Right kidney (tissue), 1 donor: ENCODE measurements around the gene PANX3.
A peak's percentile ranks its signal among the peaks of the same experiment; 100 is the strongest.

Experiments used
- DNase-seq: peaks from one replicate; pipeline ENCODE4 v3.0.0-alpha.2; 2016

Gene PANX3

GRCh38 chr11:124612567-124613246 is 1.5 kb downstream of the PANX3 start:
- DNase-seq = peak; percentile 8

GRCh38 chr11:124618863-124619262 is 7.6 kb downstream of the PANX3 start:
- no peak for DNase-seq

DNA sequence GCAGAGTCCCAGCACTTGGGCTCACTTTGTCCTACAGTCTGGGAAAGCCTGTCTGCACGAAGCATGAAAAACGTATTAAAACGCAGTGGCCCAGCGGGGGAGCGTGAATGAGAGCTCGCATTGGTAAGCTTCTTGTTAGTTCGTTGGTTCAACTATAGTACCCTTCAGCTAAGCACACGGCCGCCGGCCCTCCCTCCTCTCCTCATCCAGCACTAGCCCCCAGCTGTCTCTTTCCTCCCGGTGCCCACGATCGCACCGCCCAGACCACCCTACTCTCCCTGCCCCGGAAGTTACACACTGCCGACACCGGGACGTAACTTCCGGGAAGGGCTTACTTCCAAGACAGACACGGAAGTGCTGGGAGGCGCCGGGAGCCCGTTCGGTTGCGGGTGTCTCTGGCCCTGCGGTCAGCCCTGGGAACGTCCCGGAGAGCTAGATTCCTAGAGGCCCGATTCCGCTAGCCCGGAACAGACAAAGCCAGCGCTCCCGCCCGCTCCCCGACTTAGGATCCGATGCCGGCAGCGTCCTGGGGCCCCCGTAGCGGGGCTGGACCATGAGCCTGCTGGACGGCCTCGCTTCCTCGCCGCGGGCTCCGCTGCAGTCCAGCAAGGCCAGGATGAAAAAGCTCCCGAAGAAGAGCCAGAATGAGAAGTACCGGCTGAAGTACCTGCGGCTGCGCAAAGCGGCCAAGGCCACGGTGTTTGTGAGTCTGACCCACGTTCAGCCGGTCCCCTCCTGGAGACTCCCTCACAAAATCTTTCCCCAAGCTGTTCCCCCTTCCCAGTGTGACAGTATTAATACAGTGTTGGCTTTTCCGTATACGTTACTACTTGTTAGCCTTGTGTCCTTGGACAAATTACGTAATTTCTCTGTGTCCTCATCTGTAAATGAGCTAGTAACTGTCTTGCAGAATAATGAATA is 11.6 kb downstream of the PANX3 start, which contains the start of gene TBRG1:
TBRG1 (plus strand) TSS at position 334 of the 921 bp plus-strand sequence; CDS start at position 554, 220 bp downstream.
- DNase-seq = peak; percentile 93

DNA sequence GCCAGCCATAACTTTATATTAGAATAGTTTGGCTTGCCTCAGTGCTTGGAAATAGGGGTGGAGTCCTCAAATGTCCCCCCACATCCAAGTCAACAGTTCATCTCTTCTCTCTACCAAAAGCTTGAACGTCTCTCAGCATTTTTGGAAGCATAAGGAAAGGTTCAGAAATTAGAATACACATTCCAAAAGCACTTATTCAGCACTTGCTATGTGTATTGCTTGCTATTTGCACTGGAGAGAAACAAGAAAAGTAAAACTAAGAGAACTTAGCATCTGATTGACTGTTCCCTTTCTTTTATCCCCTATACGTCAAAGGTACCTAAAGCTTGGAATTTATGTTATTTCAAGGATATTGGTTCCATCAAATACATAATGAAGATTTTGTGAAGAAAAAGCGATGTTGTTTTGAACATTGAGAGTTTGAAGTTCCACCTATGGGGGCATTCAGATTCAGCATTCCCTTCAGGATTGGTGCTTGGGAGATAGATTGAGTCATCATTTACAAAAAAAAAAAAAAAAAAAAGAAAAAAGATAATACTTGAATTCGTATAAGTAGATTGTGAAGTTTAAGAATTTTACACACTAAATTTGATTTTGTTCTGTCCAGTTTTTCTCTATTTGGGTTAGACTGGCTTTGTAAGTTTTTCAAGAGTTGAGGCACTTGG is 12.8 kb downstream of the PANX3 start:
- no peak for DNase-seq

GRCh38 chr11:124625504-124626168 is 14.4 kb downstream of the PANX3 start:
- DNase-seq = no peak

DNA sequence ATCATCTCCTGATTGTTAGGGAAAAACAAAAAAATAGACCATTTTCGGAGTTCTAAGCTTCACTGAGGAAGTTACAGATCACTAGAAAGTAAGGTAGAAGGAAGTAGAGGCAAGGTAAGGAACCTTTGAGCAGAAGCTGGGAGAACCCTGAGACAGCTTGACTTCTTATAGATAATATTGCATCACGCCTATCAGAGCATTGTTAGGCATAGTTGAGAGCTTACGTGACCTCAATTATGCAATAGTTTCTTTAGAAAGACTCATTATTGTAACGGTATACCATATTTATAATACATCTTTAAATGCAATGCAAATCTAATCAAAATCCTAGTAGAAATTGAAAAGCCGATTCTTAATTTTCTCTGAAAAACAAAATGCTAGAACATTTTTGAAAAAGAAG is 16.3 kb downstream of the PANX3 start:
- no peak for DNase-seq

GRCh38 chr11:124629961-124630360 is 18.7 kb downstream of the PANX3 start:
- DNase-seq = no peak

DNA sequence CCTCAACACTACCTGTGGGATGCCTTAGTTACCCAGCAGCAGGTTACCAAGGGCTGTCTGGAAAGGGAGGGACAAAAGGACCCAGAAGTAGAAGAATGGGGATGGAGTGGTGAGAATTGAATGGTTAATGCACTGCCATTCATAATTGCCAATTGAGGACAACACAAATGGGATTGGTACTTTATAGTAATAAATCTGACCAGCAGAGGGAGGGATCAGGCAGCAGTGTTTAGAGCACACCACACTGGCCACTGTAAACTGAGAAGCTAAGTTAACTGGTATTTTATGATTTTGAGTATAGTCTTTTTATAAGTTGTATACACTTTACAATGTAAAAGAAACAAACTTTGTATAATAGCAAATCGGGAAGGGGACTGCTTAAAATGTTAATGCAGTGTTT is 22.1 kb downstream of the PANX3 start:
- no peak for DNase-seq

DNA sequence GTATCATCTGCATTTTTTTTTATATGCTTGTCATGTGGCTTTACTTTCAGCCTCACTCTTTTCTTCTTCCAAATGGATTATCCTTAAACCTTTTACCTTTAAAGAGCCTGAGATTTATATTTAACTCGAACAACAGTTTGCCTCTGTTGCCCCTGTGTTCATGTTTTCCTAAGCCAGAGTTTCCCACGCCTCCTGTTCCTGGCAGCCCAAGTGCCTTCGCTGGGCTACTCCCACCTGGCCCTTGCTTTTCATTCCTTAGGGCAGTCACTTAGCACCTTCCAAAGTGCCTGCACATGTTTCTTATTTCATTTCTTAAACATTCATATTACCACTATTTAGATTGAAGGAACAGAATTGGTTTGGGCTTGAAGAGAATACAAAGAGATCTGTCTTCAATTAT is 24.7 kb downstream of the PANX3 start:
- no peak for DNase-seq

DNA sequence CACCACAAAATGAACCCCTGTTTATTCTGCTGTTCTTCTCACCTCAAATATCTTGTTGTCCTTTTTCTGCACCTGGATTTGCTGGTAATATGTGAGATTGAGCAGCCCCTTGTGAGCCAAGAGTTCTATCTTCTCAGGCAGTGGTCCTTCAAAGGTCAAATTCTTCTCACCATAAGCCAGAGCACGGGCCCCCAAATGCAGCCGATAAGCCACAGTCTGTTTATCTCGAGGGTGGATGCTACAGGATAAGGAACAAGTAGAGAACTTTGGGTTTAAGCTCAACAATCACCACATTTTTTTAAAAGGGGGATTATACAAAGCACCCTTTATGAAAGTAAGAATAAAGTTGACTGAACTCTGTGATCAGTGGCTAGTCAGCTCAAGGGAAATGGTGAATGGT is 27.3 kb downstream of the PANX3 start:
- DNase-seq = no peak

DNA sequence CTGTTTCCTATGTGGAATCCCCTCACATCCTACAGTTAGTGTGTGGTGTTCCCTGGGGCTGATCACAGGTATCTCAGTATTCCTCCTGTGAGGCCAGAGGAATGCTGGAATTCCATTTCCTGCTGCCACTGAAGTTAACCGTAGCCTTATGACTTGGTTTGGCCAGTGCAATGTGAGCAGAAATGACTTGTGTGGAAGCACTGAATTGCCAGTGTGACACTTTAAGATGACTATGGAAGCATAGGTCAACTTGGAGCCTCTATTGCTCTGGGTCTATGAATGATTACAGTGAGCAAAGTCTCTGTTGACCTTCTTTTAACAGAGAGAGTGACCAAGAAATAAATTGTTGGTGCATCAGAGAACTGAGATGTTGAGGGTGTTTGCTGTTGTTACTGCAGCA is 28.0 kb downstream of the PANX3 start:
- no peak for DNase-seq

DNA sequence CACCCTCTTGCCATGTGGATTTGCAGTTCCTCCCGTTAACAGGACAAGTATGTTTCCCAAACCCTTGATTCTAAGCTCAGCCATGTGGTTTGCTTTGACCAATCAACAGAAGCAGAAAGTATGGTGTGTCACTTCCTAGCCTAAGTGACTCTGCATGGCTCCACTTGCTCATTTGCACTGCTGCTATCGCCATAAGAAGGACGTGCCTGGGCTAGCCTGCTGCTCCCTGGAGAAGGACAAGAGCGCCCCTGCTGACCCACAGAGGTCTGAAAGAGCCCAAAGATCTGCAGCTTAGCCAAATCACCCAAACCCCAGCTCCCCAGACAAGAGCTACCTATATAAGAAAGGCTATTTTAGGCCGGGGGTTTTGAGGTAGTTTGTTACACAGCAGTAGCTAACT is 29.4 kb downstream of the PANX3 start:
- no peak for DNase-seq

GRCh38 chr11:124642628-124643027 is 31.4 kb downstream of the PANX3 start:
- DNase-seq = no peak

GRCh38 chr11:124643042-124643604 is 31.9 kb downstream of the PANX3 start:
- no peak for DNase-seq

GRCh38 chr11:124643605-124644425 is 32.6 kb downstream of the PANX3 start:
- no peak for DNase-seq

- DNase-seq = peak; percentile 67
Observed at GRCh38 chr11:124644426-124645280, 33.4 kb downstream of the PANX3 start.

- DNase-seq = no peak
Observed at GRCh38 chr11:124646148-124646547, 34.9 kb downstream of the PANX3 start.

DNA sequence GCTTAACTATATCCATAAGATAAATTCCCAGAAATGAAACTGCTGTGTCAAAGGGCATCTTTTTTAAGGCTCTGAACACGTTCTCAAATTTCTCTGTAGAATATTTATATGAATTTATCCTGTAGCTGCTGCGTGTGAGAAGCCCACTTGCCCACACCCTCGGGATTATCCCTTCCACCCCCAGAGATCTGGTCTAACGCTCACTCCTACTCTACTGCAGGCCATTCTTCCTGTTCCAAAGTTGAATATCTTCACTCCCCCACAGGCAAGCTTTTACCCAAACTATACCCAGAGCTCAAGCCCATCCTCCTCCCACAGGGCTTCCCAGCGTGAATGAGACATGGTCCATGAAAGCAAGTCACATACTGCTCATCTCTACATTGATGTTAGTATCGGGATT is 37.4 kb downstream of the PANX3 start:
- DNase-seq = no peak

- DNase-seq = peak; percentile 26
Observed at GRCh38 chr11:124656774-124657630, 45.8 kb downstream of the PANX3 start.
